Endometrial microvascular endothelial cells (primary cell): Measurements from ENCODE around the gene CGRRF1. TPM values are rescaled to one million over a fixed set of nuclear protein-coding genes. Genes with fewer than 3 reads are reported as not detected.

Experiments used
- in situ Hi-C: cut with HindIII; loops from 2 replicates; pipeline ENCODE4 v1.10.0; 2017; ENCODE audit warnings: low sequenced_read_pairs, low pct_unique_long_range_greater_than_20kb; ENCODE audit errors: inconsistent ontology term
- total RNA-seq: library from RNA; depleted of rRNA; stranded (reverse); fragments of >200 nt; gene quantifications from one replicate; pipeline ENCODE4 v1.2.3, GENCODE V29; 2015; ENCODE audit errors: inconsistent ontology term

The CGRRF1 gene
- total RNA-seq, 1 donor from 2014 or later: 14.3 TPM

DNA sequence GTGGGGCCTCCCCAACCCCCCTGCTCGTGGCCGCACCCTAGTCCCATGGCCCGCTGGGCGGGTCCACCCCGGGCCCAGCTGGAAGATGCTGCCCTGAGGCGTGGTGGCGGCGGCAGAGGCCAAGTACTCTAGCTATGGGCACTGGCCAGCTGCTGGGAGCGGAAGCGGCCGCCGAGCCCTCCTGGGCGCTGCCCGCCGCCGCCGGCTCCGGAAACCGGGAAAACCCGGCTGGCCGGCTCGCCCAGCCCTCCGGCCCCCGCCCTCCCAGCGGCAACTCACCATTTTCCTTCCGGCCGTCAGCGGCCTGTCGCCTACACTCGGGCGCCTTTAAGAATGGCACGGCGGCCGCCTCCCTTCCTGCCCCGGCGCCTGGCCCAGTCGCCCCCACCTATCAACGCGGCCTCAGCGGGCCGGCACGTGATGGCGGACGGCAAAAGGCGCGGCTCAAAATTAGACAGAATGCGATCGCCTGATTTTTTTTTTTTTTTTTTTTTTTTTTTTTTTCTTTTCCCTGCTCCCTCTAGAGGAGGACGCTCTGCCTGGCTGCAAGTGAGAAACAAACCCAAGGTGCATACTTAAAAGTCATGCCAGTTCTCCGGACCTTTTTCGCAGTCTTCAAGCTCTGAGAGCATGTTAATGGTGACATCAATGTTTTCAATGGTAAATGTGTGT, 20.9 kb upstream of the CGRRF1 start, which contains the start of gene GMFB:
Gene GMFB (minus strand): TSS at position 335 of the 672 bp plus-strand sequence. CDS start 53 bp downstream, at position 282.
- in situ Hi-C loops: no loop called here

DNA sequence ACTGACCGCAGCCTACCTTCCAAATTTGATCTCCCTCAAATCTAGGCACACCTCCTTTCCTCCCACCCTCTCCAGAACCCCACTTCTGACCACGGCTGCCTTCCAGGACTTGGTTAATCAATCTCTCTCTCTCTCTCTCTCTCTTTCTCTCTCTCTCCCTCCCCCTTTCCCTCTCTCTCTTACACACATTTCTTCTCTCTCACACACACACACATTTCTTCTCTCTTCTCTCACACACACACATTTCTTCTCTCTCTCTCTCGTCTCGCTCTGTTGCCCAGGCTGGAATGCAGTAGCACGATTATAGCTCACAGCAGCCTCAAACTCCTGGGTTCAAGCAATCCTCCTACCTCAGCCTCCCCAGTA, 20.4 kb upstream of the CGRRF1 start:
- in situ Hi-C loops: no loop called here

DNA sequence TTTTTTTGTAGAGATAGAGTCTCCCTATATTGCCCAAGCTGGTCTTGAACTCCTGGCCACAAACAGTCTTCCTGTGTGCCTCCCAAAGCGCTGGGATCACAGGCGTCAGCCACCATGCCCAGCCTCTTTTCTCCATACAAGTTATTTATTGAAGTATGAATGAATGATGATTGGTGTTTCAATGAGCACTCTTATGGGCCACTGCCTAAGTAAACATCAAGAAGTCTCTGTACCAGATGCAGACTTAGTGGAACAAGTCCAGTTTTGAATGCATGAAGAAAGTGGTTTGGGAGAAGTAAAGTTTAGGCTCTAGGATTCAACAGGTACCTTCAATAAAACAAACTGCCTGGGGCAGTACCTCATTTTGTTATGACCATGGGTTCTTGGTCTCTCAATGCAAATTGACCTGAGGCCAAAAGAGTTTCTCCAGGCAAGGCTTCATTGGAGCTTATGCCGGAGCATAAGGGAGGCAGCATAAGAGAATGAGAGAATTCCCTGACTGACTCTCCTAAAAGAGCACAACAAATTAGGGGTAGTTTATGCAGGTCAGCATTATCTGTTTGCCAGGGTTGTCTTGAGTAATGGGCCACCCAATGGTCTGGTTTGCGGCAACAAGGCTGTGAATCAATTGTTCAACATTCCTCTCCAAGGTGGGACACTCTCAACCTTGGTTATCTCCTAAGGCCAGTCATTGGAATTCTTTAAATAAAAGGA, 19.8 kb upstream of the CGRRF1 start:
- in situ Hi-C loops: no loop called here

- in situ Hi-C loops: no loop called here
These were observed 19.1 kb upstream of the CGRRF1 start for GRCh38 chr14:54490445-54491175.

- in situ Hi-C loops: no loop called here
These were observed 16.4 kb upstream of the CGRRF1 start for GRCh38 chr14:54493293-54493692.

- in situ Hi-C loops: no loop called here
These were observed 12.5 kb upstream of the CGRRF1 start for GRCh38 chr14:54497224-54497623.

- in situ Hi-C loops: no loop called here
These were observed 11.6 kb upstream of the CGRRF1 start for GRCh38 chr14:54498095-54498531.

DNA sequence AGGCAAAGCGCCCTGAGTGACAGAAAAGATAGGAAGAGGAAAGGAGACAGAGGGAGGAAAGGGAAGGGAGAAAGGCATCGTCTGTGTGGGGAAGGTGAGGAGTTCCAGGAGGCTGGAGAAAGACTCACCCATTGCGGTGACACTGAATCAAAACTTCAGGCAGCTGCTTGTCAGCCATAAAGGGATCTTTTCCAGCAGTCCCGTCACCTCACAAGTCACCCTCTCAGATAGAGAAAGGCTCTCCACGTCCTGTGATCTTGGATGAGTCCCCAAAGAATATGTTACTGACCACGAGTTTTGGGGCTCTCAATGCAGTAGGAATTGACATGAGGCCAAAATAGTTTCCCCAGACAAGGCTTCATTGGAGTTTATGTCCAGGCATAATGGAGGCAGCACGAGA, 11.1 kb upstream of the CGRRF1 start:
- in situ Hi-C loops: no loop called here

- in situ Hi-C loops: no loop called here
These were observed 9.0 kb upstream of the CGRRF1 start for GRCh38 chr14:54500744-54501143.

DNA sequence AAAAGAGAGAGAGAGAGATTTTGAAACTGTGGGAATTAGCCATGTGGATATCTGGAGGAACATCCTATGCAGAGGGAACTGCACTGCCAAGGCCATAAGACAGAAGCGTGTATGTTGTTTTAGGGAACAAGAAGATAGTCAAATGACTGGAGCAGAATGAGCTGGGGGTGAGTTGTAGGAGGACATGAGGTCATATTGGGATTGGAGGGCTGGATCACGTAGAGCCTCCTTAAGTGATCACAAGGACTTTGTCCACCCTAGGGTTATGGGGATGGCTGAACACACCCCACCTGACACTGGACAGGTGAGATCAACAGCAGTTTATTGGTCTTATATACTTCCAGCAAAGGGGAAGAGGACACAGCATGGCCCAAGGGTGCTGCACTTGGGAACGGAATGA, 8.2 kb upstream of the CGRRF1 start:
- in situ Hi-C loops: no loop called here

DNA sequence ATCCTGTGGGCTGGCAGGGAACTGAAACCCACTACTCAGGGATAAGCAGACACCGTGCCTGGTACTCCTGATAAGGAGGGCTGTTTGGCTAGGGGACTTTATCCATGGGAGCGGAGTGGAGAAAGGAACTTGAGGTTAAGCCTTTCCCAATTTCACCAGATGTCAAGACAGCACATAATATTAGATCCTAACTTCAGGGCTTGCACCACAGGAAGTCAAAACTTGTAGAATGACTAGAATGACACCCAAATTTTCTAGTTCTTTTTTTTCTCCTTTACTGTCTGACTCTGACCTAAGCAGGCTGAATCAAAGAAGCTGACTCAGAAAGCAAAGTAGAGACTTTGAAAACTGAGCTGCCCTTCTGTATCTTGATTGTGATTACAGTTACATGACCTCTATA, 7.1 kb upstream of the CGRRF1 start:
- in situ Hi-C loops: no loop called here

DNA sequence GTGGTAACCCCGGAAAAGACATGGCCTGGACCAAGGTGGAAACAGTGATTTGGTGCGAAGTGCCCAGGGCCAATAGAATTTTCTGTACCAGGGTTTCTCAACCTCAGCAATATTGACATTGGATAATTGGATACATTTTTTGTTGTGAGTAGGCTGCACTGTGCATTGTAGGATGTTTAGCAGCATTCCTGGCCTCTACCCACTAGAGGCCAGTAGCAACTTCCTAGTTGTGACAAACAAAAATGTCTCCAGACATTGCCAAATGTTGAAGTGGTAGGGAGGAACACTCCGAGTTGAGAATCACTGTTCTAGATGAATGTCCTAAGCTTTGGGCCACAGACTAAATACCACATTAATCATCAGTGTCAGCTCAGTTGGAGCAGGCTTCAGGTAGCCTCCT, 6.2 kb upstream of the CGRRF1 start:
- in situ Hi-C loops: no loop called here

- in situ Hi-C loops: no loop called here
These were observed 2.7 kb downstream of the CGRRF1 start for GRCh38 chr14:54512393-54512792.

- in situ Hi-C loops: no loop called here
These were observed 6.0 kb downstream of the CGRRF1 start for GRCh38 chr14:54515670-54516069.

DNA sequence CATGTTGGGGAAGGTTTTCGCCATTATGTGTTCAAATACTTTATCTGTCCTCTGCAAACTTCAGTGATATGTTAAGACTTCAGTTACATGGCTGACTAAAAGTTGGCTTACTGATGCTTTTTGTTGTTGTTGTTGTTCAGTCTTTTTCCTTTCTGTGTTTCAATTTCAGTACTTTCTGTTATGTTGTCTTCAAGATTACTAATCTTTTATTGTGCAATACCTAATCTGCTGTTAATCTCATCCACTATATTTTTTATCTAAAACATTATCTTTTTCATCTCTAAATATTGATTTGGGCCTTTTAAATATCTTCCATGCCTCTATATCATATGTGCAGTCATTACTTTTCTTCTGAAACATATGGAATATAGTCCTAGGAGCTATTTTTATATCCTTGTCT, 7.0 kb downstream of the CGRRF1 start:
- in situ Hi-C loops: no loop called here

DNA sequence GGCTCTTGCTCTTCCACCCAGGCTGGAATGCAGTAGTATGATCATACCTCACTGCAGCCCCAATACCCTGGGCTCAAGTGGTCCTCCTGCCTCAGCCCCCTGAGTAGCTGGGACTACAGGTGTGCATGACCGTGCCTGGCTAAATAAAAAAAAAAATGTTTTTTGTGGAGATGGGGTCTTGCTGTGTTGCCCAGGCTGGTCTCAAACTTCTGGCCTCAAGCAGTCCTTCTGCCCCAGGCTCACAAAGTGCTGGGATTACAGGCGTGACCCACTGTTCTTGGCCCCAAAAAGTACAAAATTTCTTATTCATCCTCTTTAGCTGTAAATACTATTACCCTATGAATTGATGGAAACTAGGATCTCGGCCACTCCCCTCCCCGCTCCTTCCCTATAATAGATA, 14.7 kb downstream of the CGRRF1 start:
- in situ Hi-C loops: no loop called here

GRCh38 chr14:54528973-54529372, 19.3 kb downstream of the CGRRF1 start:
- in situ Hi-C loops: no loop called here

DNA sequence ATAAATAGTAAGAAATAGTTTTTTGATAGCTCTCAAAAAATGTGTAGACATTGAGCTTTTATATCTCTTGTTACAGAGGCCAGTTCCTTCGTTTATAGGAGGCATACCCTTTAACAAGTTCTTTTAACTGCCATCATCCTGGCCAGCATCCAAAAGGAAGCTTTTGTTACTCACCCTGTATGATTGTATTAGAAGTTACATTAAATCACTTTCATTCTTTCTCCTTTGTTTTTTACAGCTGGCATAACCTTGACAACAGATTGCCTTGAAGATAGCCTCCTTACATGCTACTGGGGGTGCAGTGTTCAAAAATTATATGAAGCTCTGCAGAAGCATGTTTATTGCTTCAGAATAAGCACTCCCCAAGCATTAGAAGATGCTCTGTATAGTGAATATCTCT, 20.1 kb downstream of the CGRRF1 start:
- in situ Hi-C loops: no loop called here

GRCh38 chr14:54532111-54533012, 22.7 kb downstream of the CGRRF1 start:
- in situ Hi-C loops: no loop called here
